Mesendoderm (in vitro differentiated cells): ENCODE data around the gene PIK3R6.
"Not testable (repeated sequence)": the region's sequence is repeated elsewhere in the genome, so short reads cannot be mapped to it uniquely, and the experiment has no call there.

Experiments
- DNase-seq: peaks from one replicate; pipeline ENCODE4 v3.0.0; 2013
- H2AK5ac ChIP-seq: 2 replicates; pipeline ENCODE4 v1.6.1; 2013; ENCODE audit warnings: low read length, inconsistent platforms
- H2BK120ac ChIP-seq: 2 replicates; pipeline ENCODE4 v1.6.1; 2013; ENCODE audit warnings: low read depth, mild to moderate bottlenecking, low read length, moderate library complexity, mixed read lengths
- H2BK15ac ChIP-seq: replicated peaks from 2 replicates; pipeline ENCODE4 v1.6.1; 2013; ENCODE audit warnings: low read depth, mild to moderate bottlenecking, moderate library complexity
- H2BK5ac ChIP-seq: 2 replicates; pipeline ENCODE4 v1.6.1; 2013; ENCODE audit warnings: low read length, inconsistent platforms
- H3K18ac ChIP-seq: 2 replicates; pipeline ENCODE4 v1.6.1; 2013; ENCODE audit warnings: mild to moderate bottlenecking, low read length, mixed read lengths
- H3K23ac ChIP-seq: one replicate; pipeline ENCODE4 v1.6.1; 2013; ENCODE audit warnings: low read length
- H3K27ac ChIP-seq: 2 replicates; pipeline ENCODE4 v1.5.1; 2013; ENCODE audit warnings: low read depth, mild to moderate bottlenecking, inconsistent platforms, low read length, moderate library complexity
- H3K27me3 ChIP-seq: 2 replicates; pipeline ENCODE4 v1.6.1; 2013; ENCODE audit warnings: low read length, control low read depth, mild to moderate bottlenecking, inconsistent platforms; ENCODE audit not compliant: insufficient read depth, poor library complexity
- H3K36me3 ChIP-seq: 2 replicates; pipeline ENCODE4 v1.6.1; 2013; ENCODE audit warnings: low read length, inconsistent platforms; ENCODE audit not compliant: control insufficient read depth, insufficient read depth
- H3K4ac ChIP-seq: one replicate; pipeline ENCODE4 v1.6.1; 2013; ENCODE audit warnings: low read depth, mild to moderate bottlenecking, low read length, moderate library complexity
- H3K4me1 ChIP-seq: 2 replicates; pipeline ENCODE4 v1.6.1; 2013; ENCODE audit warnings: low read depth, low read length, inconsistent platforms; ENCODE audit not compliant: control insufficient read depth
- H3K4me2 ChIP-seq: 2 replicates; pipeline ENCODE4 v1.6.1; 2013; ENCODE audit warnings: low read length
- H3K4me3 ChIP-seq: 2 replicates; pipeline ENCODE4 v1.5.1; 2013; ENCODE audit warnings: mild to moderate bottlenecking, low read length
- H3K56ac ChIP-seq: one replicate; pipeline ENCODE4 v1.6.1; 2013; ENCODE audit warnings: low read length
- H3K79me1 ChIP-seq: 2 replicates; pipeline ENCODE4 v1.6.1; 2013; ENCODE audit warnings: low read length, inconsistent platforms
- H3K79me2 ChIP-seq: 2 replicates; pipeline ENCODE4 v1.6.1; 2013; ENCODE audit warnings: mild to moderate bottlenecking, low read length; ENCODE audit not compliant: control insufficient read depth, insufficient read depth
- H3K9ac ChIP-seq: 2 replicates; pipeline ENCODE4 v1.6.1; 2013; ENCODE audit warnings: low read length, inconsistent platforms
- H4K5ac ChIP-seq: one replicate; pipeline ENCODE4 v1.6.1; 2013; ENCODE audit warnings: low read length
- H4K8ac ChIP-seq: one replicate; pipeline ENCODE4 v1.6.1; 2013; ENCODE audit warnings: low read depth, mild to moderate bottlenecking, control low read depth, low read length, moderate library complexity
- WGBS: extraction: QIAGEN DNeasy Blood & Tissue Kit; methylation state at CpG from one replicate; pipeline ENCODE4 v1.1.7; 2013; ENCODE audit warnings: low lambda C conversion rate, missing lambda C conversion rate; ENCODE audit not compliant: insufficient coverage; ENCODE audit errors: extremely low coverage; 5-methylcytosine and 5-hydroxymethylcytosine counted together

The PIK3R6 gene

GRCh38 chr17:8887834-8888703 is 20.6 kb upstream of the PIK3R6 start:
- WGBS = no CpG with 5 or more reads among the region's 39 CpGs
- peak; percentile 92 for DNase-seq
- Histone ChIP-seq H3K18ac (no peak overlapping the region), H4K5ac (no peak overlapping the region), H2BK120ac (no peak overlapping the region), H3K79me1 (no peaks in the 10 kb centered on the region), H3K27ac (no peak overlapping the region), H2BK5ac (no peak overlapping the region), H4K8ac (no peak overlapping the region), H3K56ac (peak overlapping the region; percentile 81), H3K4me3 (no peak overlapping the region), H3K23ac (no peak overlapping the region), H2BK15ac (no peak overlapping the region), H3K79me2 (no peaks in the 10 kb centered on the region), H3K4me2 (no peak overlapping the region), H3K4me1 (no peaks in the 10 kb centered on the region), H3K4ac (no peak overlapping the region), H3K36me3 (no peaks in the 10 kb centered on the region), H3K27me3 (no peaks in the 10 kb centered on the region), H2AK5ac (no peak overlapping the region), H3K9ac (peak overlapping the region; percentile 33)

DNA sequence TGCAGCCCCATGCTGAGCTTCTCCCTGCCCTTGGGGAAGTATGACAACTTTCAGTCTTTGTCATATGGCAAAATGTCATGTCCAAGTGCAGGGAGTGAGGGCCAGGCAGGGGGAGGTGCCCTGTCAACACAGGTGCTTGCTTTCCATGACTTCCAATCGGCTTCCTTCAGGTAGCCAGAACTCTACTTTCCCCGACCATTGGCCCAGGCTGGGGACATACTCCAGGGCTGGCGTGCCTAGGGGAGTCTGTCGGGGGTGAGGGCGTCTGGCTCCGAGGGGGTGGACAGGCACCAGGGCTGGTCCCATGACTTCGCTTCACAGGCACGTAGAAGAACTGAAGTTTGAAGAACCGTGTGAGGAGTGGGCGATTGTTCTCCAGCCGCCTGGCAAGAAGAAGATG is 19.8 kb upstream of the PIK3R6 start:
- Histone ChIP-seq H3K27me3 (no peaks in the 10 kb centered on the region), H4K8ac (no peak overlapping the region), H3K23ac (no peak overlapping the region), H3K79me2 (no peaks in the 10 kb centered on the region), H4K5ac (no peak overlapping the region), H2BK15ac (no peak overlapping the region), H3K4me3 (no peak overlapping the region), H3K4ac (no peak overlapping the region), H2BK120ac (no peak overlapping the region), H3K36me3 (no peaks in the 10 kb centered on the region), H3K18ac (no peak overlapping the region), H3K56ac (no peak overlapping the region), H3K4me1 (no peaks in the 10 kb centered on the region), H3K27ac (no peak overlapping the region), H3K79me1 (no peaks in the 10 kb centered on the region), H3K9ac (no peak overlapping the region), H2BK5ac (no peak overlapping the region), H2AK5ac (no peak overlapping the region), H3K4me2 (no peak overlapping the region)
- DNase-seq = no peak
- no CpG with 5 or more reads among the region's 11 CpGs for WGBS

DNA sequence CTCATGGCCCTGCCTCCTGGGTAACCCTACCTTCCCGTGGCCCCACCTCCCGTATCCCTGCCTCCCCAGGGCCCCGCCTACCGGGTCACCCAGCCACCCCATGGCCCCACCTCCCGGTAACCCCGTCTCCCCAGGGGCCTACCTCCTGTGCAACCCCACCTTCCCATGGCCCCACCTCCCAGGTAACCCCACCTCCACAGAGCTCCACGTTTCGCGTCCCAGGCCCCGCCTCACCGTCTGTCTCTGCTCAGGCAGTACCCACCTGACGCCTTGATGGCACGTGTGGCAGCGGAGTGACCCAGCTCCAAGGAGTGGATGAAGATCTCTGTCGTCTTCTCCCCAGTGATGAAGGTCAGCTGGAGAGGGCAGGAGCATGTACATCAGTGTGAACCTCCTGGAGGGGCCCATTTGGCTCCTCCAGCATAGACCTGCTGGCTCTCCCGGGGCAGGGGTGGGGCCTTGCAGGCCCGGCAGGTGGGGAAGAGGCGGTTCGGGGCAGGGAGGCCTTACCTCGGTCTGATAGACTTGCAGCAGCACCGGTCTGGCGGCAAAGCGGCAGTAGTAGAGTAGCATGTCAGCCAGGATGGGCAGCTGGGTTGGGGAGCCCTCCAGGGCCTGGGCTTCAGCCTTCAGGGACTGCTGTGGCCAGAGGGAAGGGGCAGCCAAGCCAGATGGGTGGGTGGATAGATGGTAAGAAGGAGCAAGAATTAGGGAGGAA is 18.7 kb upstream of the PIK3R6 start:
- Histone ChIP-seq H4K8ac (no peak overlapping the region), H3K4me1 (no peaks in the 10 kb centered on the region), H3K27ac (no peak overlapping the region), H3K4ac (no peak overlapping the region), H2BK15ac (no peak overlapping the region), H2BK5ac (no peak overlapping the region), H3K4me3 (no peak overlapping the region), H3K79me2 (no peaks in the 10 kb centered on the region), H3K9ac (no peak overlapping the region), H3K23ac (no peak overlapping the region), H3K56ac (no peak overlapping the region), H4K5ac (no peak overlapping the region), H3K27me3 (no peaks in the 10 kb centered on the region), H2AK5ac (no peak overlapping the region), H3K4me2 (no peak overlapping the region), H3K36me3 (no peaks in the 10 kb centered on the region), H3K18ac (no peak overlapping the region), H2BK120ac (no peak overlapping the region), H3K79me1 (no peaks in the 10 kb centered on the region)
- no CpG with 5 or more reads among the region's 23 CpGs for WGBS
- peak; percentile 32 for DNase-seq

GRCh38 chr17:8885163-8885966 is 17.9 kb upstream of the PIK3R6 start:
- H3K4me1 ChIP-seq, H4K5ac ChIP-seq, H3K4me3 ChIP-seq, H3K56ac ChIP-seq, H2BK5ac ChIP-seq, H3K4ac ChIP-seq, H3K9ac ChIP-seq, H2BK15ac ChIP-seq, H3K23ac ChIP-seq, H2BK120ac ChIP-seq, H3K27ac ChIP-seq, H3K4me2 ChIP-seq, H3K79me2 ChIP-seq, H3K36me3 ChIP-seq, H3K79me1 ChIP-seq, H4K8ac ChIP-seq, H3K27me3 ChIP-seq, H2AK5ac ChIP-seq, H3K18ac ChIP-seq: not testable (repeated sequence)
- no CpG with 5 or more reads among the region's 30 CpGs for WGBS
- DNase-seq = peak; percentile 67

- Histone ChIP-seq H3K27ac (no peak overlapping the region), H2BK15ac (no peak overlapping the region), H3K4me2 (no peak overlapping the region), H3K27me3 (no peaks in the 10 kb centered on the region), H3K56ac (peak overlapping the region; percentile 81), H2BK5ac (peak overlapping the region; percentile 85), H3K79me2 (no peaks in the 10 kb centered on the region), H2BK120ac (no peak overlapping the region), H4K8ac (no peak overlapping the region), H3K18ac (no peak overlapping the region), H4K5ac (no peak overlapping the region), H3K23ac (no peak overlapping the region), H2AK5ac (peak overlapping the region; percentile 96), H3K79me1 (no peaks in the 10 kb centered on the region), H3K4ac (no peak overlapping the region), H3K4me1 (no peaks in the 10 kb centered on the region), H3K4me3 (no peak overlapping the region), H3K9ac (peak overlapping the region; percentile 31), H3K36me3 (no peaks in the 10 kb centered on the region)
- DNase-seq = no peak
- no CpG with 5 or more reads among the region's 16 CpGs for WGBS
Measured at GRCh38 chr17:8884336-8884990, 17.0 kb upstream of the PIK3R6 start.
